BLaER1 (cell line): Measurements from ENCODE around the gene ASPN.

Experiments
- H3K27ac ChIP-seq: shearing (Covaris generic); formaldehyde crosslinking; 2 replicates; pipeline ENCODE4 v1.8.1; 2022
- H3K27me3 ChIP-seq: shearing (Covaris generic); formaldehyde crosslinking; 2 replicates; pipeline ENCODE4 v1.8.1; 2022
- H3K36me3 ChIP-seq: shearing (Covaris generic); formaldehyde crosslinking; 2 replicates; pipeline ENCODE4 v1.8.1; 2022
- H3K4me1 ChIP-seq: shearing (Covaris generic); formaldehyde crosslinking; 2 replicates; pipeline ENCODE4 v1.8.1; 2022
- H3K4me2 ChIP-seq: shearing (Covaris generic); formaldehyde crosslinking; 2 replicates; pipeline ENCODE4 v1.8.1; 2022
- H3K4me3 ChIP-seq: shearing (Covaris generic); formaldehyde crosslinking; 2 replicates; pipeline ENCODE4 v1.8.1; 2022
- H3K9ac ChIP-seq: shearing (Covaris generic); formaldehyde crosslinking; 2 replicates; pipeline ENCODE4 v1.8.1; 2022
- H3K9me3 ChIP-seq: shearing (Covaris generic); formaldehyde crosslinking; 2 replicates; pipeline ENCODE4 v1.8.1; 2022
- H4K20me1 ChIP-seq: shearing (Covaris generic); formaldehyde crosslinking; 2 replicates; pipeline ENCODE4 v1.8.1; 2022
- Cebpa-rat ChIP-seq: shearing (Covaris generic); IDR thresholded peaks from 2 replicates; pipeline ENCODE4 v1.8.1; 2022

The ASPN gene

GRCh38 chr9:92479346-92479745 is 3.0 kb downstream of the ASPN start:
- Histone ChIP-seq H3K9me3 (no peaks in the 10 kb centered on the region), H3K27me3 (no peaks in the 10 kb centered on the region), H3K27ac (no peak overlapping the region), H3K4me2 (no peak overlapping the region), H3K4me3 (no peak overlapping the region), H3K4me1 (no peaks in the 10 kb centered on the region), H4K20me1 (no peaks in the 10 kb centered on the region), H3K9ac (no peak overlapping the region), H3K36me3 (no peaks in the 10 kb centered on the region)
- TF ChIP-seq Cebpa-rat: no peak

GRCh38 chr9:92478783-92479182 is 3.5 kb downstream of the ASPN start:
- Histone ChIP-seq H3K9me3 (no peaks in the 10 kb centered on the region), H3K27me3 (no peaks in the 10 kb centered on the region), H3K4me2 (no peak overlapping the region), H3K4me3 (no peak overlapping the region), H3K9ac (no peak overlapping the region), H3K27ac (no peak overlapping the region), H4K20me1 (no peaks in the 10 kb centered on the region), H3K4me1 (no peaks in the 10 kb centered on the region), H3K36me3 (no peaks in the 10 kb centered on the region)
- no peak for TF ChIP-seq Cebpa-rat

DNA sequence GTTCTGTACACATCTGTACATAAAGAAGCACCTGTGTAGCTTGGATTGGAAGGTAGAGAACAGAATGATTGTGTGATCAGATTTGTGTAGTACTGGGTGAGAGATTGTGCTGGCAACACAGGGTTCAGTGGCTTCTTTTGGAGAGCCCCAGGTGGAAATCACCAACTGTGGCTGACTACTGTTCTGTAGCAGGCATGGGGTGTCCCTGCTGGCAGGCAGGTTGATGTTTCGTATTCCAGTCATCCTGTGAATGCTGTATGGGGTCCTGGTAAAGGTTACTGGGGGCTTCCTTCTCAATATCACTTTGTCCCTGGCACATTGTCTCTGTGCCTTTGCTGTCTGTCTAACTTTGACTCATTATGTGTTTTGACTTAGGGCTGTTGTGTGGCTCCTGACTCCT is 5.3 kb downstream of the ASPN start:
- H3K9me3 ChIP-seq: no peaks in the 10 kb centered on the region
- no peaks in the 10 kb centered on the region for H3K36me3 ChIP-seq
- no peaks in the 10 kb centered on the region for H3K4me1 ChIP-seq
- no peaks in the 10 kb centered on the region for H3K27me3 ChIP-seq
- no peak overlapping the region for H3K27ac ChIP-seq
- no peak overlapping the region for H3K9ac ChIP-seq
- no peak overlapping the region for H3K4me3 ChIP-seq
- no peak for TF ChIP-seq Cebpa-rat
- no peak overlapping the region for H3K4me2 ChIP-seq
- no peaks in the 10 kb centered on the region for H4K20me1 ChIP-seq

GRCh38 chr9:92474587-92474986 is 7.7 kb downstream of the ASPN start:
- no peaks in the 10 kb centered on the region for H4K20me1 ChIP-seq
- no peak overlapping the region for H3K4me3 ChIP-seq
- no peaks in the 10 kb centered on the region for H3K9me3 ChIP-seq
- H3K36me3 ChIP-seq: no peaks in the 10 kb centered on the region
- H3K4me1 ChIP-seq: 0 out of 2 replicates have a peak, but pooled peaks cover 5% of the 10 kb centered on the region
- TF ChIP-seq Cebpa-rat: no peak
- H3K27ac ChIP-seq: no peak overlapping the region
- no peak overlapping the region for H3K4me2 ChIP-seq
- H3K9ac ChIP-seq: no peak overlapping the region
- no peaks in the 10 kb centered on the region for H3K27me3 ChIP-seq

GRCh38 chr9:92468206-92468605 is 14.1 kb downstream of the ASPN start:
- H3K4me1 ChIP-seq: 0 out of 2 replicates have a peak, but pooled peaks cover 5% of the 10 kb centered on the region
- H3K4me3 ChIP-seq: no peak overlapping the region
- no peaks in the 10 kb centered on the region for H3K9me3 ChIP-seq
- H3K27me3 ChIP-seq: no peaks in the 10 kb centered on the region
- H4K20me1 ChIP-seq: no peaks in the 10 kb centered on the region
- H3K36me3 ChIP-seq: no peaks in the 10 kb centered on the region
- H3K27ac ChIP-seq: no peak overlapping the region
- no peak overlapping the region for H3K9ac ChIP-seq
- H3K4me2 ChIP-seq: no peak overlapping the region
- TF ChIP-seq Cebpa-rat: no peak

DNA sequence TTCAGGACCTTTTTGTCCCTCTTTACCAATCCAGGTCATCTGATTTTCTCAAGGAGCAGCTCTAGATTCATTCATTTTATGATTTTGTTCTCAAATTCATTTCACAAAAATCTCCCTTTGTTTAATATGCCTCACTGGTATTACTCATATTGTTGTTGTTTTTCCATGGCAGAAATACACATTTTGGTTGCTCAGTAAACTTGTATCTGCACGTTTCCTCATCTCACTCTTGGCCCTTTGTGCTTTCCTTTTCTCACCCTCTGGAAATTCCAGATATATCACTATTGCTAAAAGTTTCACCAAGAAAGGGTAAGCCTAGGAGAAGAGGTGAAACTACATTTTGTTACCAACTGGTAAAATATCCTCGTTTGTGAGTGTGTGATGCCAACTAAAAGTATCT is 14.8 kb downstream of the ASPN start:
- no peak for TF ChIP-seq Cebpa-rat
- H3K27me3 ChIP-seq: no peaks in the 10 kb centered on the region

GRCh38 chr9:92467041-92467440 is 15.3 kb downstream of the ASPN start:
- no peak overlapping the region for H3K27ac ChIP-seq
- H3K9me3 ChIP-seq: no peaks in the 10 kb centered on the region
- no peaks in the 10 kb centered on the region for H3K27me3 ChIP-seq
- no peak for TF ChIP-seq Cebpa-rat
- no peak overlapping the region for H3K4me3 ChIP-seq
- H3K36me3 ChIP-seq: no peaks in the 10 kb centered on the region
- no peak overlapping the region for H3K4me2 ChIP-seq
- H4K20me1 ChIP-seq: no peaks in the 10 kb centered on the region
- H3K4me1 ChIP-seq: 0 out of 2 replicates have a peak, but pooled peaks cover 5% of the 10 kb centered on the region
- H3K9ac ChIP-seq: no peak overlapping the region

More for the DNA sequence above, 14.8 kb downstream of the ASPN start:
- H3K27ac ChIP-seq: no peak overlapping the region
- 0 out of 2 replicates have a peak, but pooled peaks cover 5% of the 10 kb centered on the region for H3K4me1 ChIP-seq
- H3K36me3 ChIP-seq: no peaks in the 10 kb centered on the region
- H3K4me3 ChIP-seq: no peak overlapping the region
- H3K9me3 ChIP-seq: no peaks in the 10 kb centered on the region
- H3K4me2 ChIP-seq: no peak overlapping the region
- no peaks in the 10 kb centered on the region for H4K20me1 ChIP-seq
- no peak overlapping the region for H3K9ac ChIP-seq

DNA sequence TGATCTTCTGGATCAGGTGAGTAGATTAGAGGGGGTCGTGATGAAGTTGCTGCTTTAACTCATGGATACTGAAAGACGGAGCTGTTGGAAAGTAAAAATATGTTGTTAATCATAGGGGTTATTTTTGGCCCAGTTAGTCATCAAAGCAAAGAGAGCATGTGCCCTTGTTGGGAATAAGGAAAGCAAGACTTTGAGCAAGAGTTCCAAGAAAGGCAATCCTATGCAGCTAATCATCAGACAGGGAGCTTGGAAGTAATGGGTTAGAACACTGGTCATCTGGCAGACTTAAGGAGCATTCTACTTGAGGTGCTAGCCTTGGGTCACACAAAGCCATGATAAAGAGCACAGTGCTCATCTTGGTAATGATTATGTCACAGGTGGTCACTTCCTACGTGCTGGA is 18.3 kb downstream of the ASPN start:
- no peak overlapping the region for H3K27ac ChIP-seq
- no peaks in the 10 kb centered on the region for H3K4me1 ChIP-seq
- no peak overlapping the region for H3K4me3 ChIP-seq
- H3K36me3 ChIP-seq: no peaks in the 10 kb centered on the region
- no peaks in the 10 kb centered on the region for H3K27me3 ChIP-seq
- H4K20me1 ChIP-seq: no peaks in the 10 kb centered on the region
- no peak overlapping the region for H3K9ac ChIP-seq
- H3K4me2 ChIP-seq: no peak overlapping the region
- TF ChIP-seq Cebpa-rat: no peak
- H3K9me3 ChIP-seq: no peaks in the 10 kb centered on the region

- no peak overlapping the region for H3K27ac ChIP-seq
- H3K9me3 ChIP-seq: no peaks in the 10 kb centered on the region
Observed at GRCh38 chr9:92463387-92463786, 18.9 kb downstream of the ASPN start.

DNA sequence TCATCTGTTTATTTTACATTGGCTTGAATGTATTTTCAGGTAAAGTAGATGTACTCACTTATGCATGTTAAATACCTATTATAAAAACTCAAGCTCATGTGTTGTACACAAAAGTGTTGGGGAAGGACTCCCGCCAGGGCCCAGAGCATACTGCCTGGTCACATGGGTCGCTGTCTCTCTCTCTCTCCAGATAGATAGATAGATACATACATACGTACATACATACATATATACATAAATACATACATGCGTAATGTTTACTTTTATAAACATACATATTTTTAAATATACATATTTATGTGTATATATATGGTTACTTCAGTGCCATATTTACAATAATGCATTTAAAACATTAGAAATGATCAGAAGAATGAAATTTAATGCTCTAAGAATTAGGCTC is 24.7 kb downstream of the ASPN start:
- no peak overlapping the region for H3K27ac ChIP-seq
- H3K9ac ChIP-seq: no peak overlapping the region
- no peaks in the 10 kb centered on the region for H4K20me1 ChIP-seq
- no peak overlapping the region for H3K4me2 ChIP-seq
- no peaks in the 10 kb centered on the region for H3K4me1 ChIP-seq
- no peaks in the 10 kb centered on the region for H3K9me3 ChIP-seq
- H3K27me3 ChIP-seq: no peaks in the 10 kb centered on the region
- no peaks in the 10 kb centered on the region for H3K36me3 ChIP-seq
- no peak for TF ChIP-seq Cebpa-rat
- H3K4me3 ChIP-seq: no peak overlapping the region

More at GRCh38 chr9:92463387-92463786, 18.9 kb downstream of the ASPN start:
- Histone ChIP-seq H4K20me1 (no peaks in the 10 kb centered on the region), H3K36me3 (no peaks in the 10 kb centered on the region), H3K4me1 (no peaks in the 10 kb centered on the region), H3K27me3 (no peaks in the 10 kb centered on the region), H3K4me3 (no peak overlapping the region), H3K4me2 (no peak overlapping the region), H3K9ac (no peak overlapping the region)
- TF ChIP-seq Cebpa-rat: no peak

- TF ChIP-seq Cebpa-rat: no peak
- Histone ChIP-seq H3K4me1 (no peaks in the 10 kb centered on the region), H3K9ac (no peak overlapping the region), H3K27me3 (no peaks in the 10 kb centered on the region), H3K36me3 (no peaks in the 10 kb centered on the region), H4K20me1 (no peaks in the 10 kb centered on the region), H3K27ac (no peak overlapping the region), H3K9me3 (no peaks in the 10 kb centered on the region), H3K4me3 (no peak overlapping the region), H3K4me2 (no peak overlapping the region)
Observed at GRCh38 chr9:92455217-92455616, 27.1 kb downstream of the ASPN start.
